ENCODE measurements around the gene TTC28. TPM values are rescaled to one million over a fixed set of nuclear protein-coding genes. Genes with fewer than 3 reads are reported as not detected.

Gene TTC28
- total and polyA plus RNA-seq, 11 donors = 5.1 to 34.9 (median 21.8) TPM

- peak overlapping the region in 5 of 12 donors; percentile 0 to 7 (median 6) for H3K4me3 ChIP-seq
- WGBS, 4 donors = 64 to 75% (median 67%) methylated on average over 15 of the region's 15 CpGs
Observed at GRCh38 chr22:27990451-27990840, 689.2 kb downstream of the TTC28 start.

GRCh38 chr22:27989758-27990450, 689.7 kb downstream of the TTC28 start:
- Histone ChIP-seq H3K9me3 (no peaks in the 10 kb centered on the region), H3K4me3 (no peak overlapping the region), H3K27me3 (no peaks in the 10 kb centered on the region), H3K27ac (peak overlapping the region in 8 of 12 donors; percentile 39 to 71 (median 64)), H3K36me3 (peaks cover 0 to 67% (median 35%) of the 10 kb centered on the region in 9 donors), H3K4me1 (peaks cover 2 to 22% (median 14%) of the 10 kb centered on the region in 12 donors)
- 88 to 95% (median 94%) methylated on average over 12 to 15 of the region's 15 CpGs for WGBS, 4 donors
- no peak for TF ChIP-seq POLR2A (IDR thresholded peaks at IDR 0.05)
- TF ChIP-seq CTCF (IDR thresholded peaks at IDR 0.05) = no peak
- ATAC-seq (no peak), DNase-seq (peak in 1 of 5 donors; percentile 38)
- intact Hi-C loops (cut with DNase I) = loop anchor here in 4 of 10 donors (1.0 to 10.0 kb wide), 3 partner anchors 55 to 71 kb away; partner anchors contain the start of gene PITPNB (in 1 of the 4)

More at GRCh38 chr22:27990451-27990840, 689.2 kb downstream of the TTC28 start:
- Histone ChIP-seq H3K36me3 (peaks cover 0 to 67% (median 38%) of the 10 kb centered on the region in 9 donors), H3K27ac (peak overlapping the region in 10 of 12 donors; percentile 39 to 71 (median 63)), H3K27me3 (no peaks in the 10 kb centered on the region), H3K9me3 (no peaks in the 10 kb centered on the region), H3K4me1 (peaks cover 2 to 22% (median 14%) of the 10 kb centered on the region in 12 donors)
- ATAC-seq (peak in 2 of 4 donors; percentile 3 to 16), DNase-seq (peak in 1 of 5 donors; percentile 58)
- intact Hi-C loops (cut with DNase I) = loop anchor here in 2 of 10 donors (1.0 to 10.0 kb wide), 2 partner anchors 66 to 71 kb away; partner anchors contain the start of gene PITPNB (in 1 of the 2)
- TF ChIP-seq CTCF (IDR thresholded peaks at IDR 0.05) = no peak
- no peak for TF ChIP-seq POLR2A (IDR thresholded peaks at IDR 0.05)

- no peaks in the 10 kb centered on the region for H3K9me3 ChIP-seq
- WGBS, 4 donors = 86 to 91% (median 86%) methylated on average over 7 of the region's 7 CpGs
- H3K4me1 ChIP-seq = peaks cover 2 to 22% (median 15%) of the 10 kb centered on the region in 12 donors
- H3K27me3 ChIP-seq = no peaks in the 10 kb centered on the region
- H3K27ac ChIP-seq = no peak overlapping the region
- peaks cover 0 to 72% (median 38%) of the 10 kb centered on the region in 9 donors for H3K36me3 ChIP-seq
- H3K4me3 ChIP-seq = no peak overlapping the region
- intact Hi-C loops (cut with DNase I) = loop anchor here in 2 of 10 donors (10.0 kb wide), 2 partner anchors 54 to 64 kb away; no protein-coding TSS in a partner anchor
- TF ChIP-seq CTCF (IDR thresholded peaks at IDR 0.05) (no peak), POLR2A (IDR thresholded peaks at IDR 0.05) (no peak)
- ATAC-seq (no peak), DNase-seq (no peak)
Observed at GRCh38 chr22:27988704-27989103, 690.9 kb downstream of the TTC28 start.

GRCh38 chr22:27987557-27987956, 692.1 kb downstream of the TTC28 start:
- Histone ChIP-seq H3K4me1 (peaks cover 2 to 22% (median 15%) of the 10 kb centered on the region in 12 donors), H3K4me3 (no peak overlapping the region), H3K9me3 (no peaks in the 10 kb centered on the region), H3K27me3 (no peaks in the 10 kb centered on the region), H3K36me3 (peaks cover 0 to 81% (median 40%) of the 10 kb centered on the region in 9 donors), H3K27ac (no peak overlapping the region)
- ATAC-seq (no peak), DNase-seq (no peak)
- intact Hi-C loops (cut with DNase I) = loop anchor here in 2 of 10 donors (10.0 kb wide), 2 partner anchors 53 to 63 kb away; no protein-coding TSS in a partner anchor
- TF ChIP-seq POLR2A (IDR thresholded peaks at IDR 0.05) (no peak), CTCF (IDR thresholded peaks at IDR 0.05) (no peak)
- 76 to 83% (median 82%) methylated on average over 6 of the region's 6 CpGs for WGBS, 4 donors

All from heart left ventricle (tissue), 16 donors.